HG02678 (cell line): Measurements from ENCODE around the gene XRN2.

Source experiments
- ATAC-seq: cut with Tn5 transposase; IDR thresholded peaks from one replicate; pipeline ENCODE4 v1.9.1; 2021; ENCODE audit warnings: mild to moderate bottlenecking, moderate library complexity; ENCODE audit not compliant: unreplicated experiment

The XRN2 gene

GRCh38 chr20:21384308-21384892 is 81.3 kb downstream of the XRN2 start:
- ATAC-seq, result no peak

- ATAC-seq, result no peak
Observed at GRCh38 chr20:21386111-21386510, 83.0 kb downstream of the XRN2 start.

- ATAC-seq, result no peak
Observed at GRCh38 chr20:21387528-21387927, 84.4 kb downstream of the XRN2 start.

- ATAC-seq, result no peak
Observed at GRCh38 chr20:21388566-21388965, 85.4 kb downstream of the XRN2 start.

GRCh38 chr20:21389368-21389767 is 86.2 kb downstream of the XRN2 start:
- no peak for ATAC-seq

GRCh38 chr20:21390768-21391167 is 87.6 kb downstream of the XRN2 start:
- ATAC-seq, result no peak

GRCh38 chr20:21391185-21391971 is 88.2 kb downstream of the XRN2 start:
- no peak for ATAC-seq

GRCh38 chr20:21391972-21392352 is 88.8 kb downstream of the XRN2 start:
- no peak for ATAC-seq

- no peak for ATAC-seq
Observed at GRCh38 chr20:21393166-21393565, 90.0 kb downstream of the XRN2 start.

GRCh38 chr20:21393816-21394519 is 90.8 kb downstream of the XRN2 start:
- ATAC-seq, result no peak

- no peak for ATAC-seq
Observed at GRCh38 chr20:21394551-21394950, 91.4 kb downstream of the XRN2 start.

GRCh38 chr20:21395051-21395665 is 92.0 kb downstream of the XRN2 start:
- ATAC-seq, result no peak

- ATAC-seq, result no peak
Observed at GRCh38 chr20:21395666-21396598, 92.8 kb downstream of the XRN2 start.

- ATAC-seq, result no peak
Observed at GRCh38 chr20:21396599-21397340, 93.6 kb downstream of the XRN2 start.

- ATAC-seq, result no peak
Observed at GRCh38 chr20:21397341-21398108, 94.4 kb downstream of the XRN2 start, which contains the start of gene NKX2-4. TSS of gene NKX2-4 (minus strand) at chr20:21397526. CDS start at chr20:21397399, 127 bp downstream.

GRCh38 chr20:21398109-21399004 is 95.2 kb downstream of the XRN2 start:
- ATAC-seq, result no peak

- no peak for ATAC-seq
Observed at GRCh38 chr20:21399005-21399475, 95.9 kb downstream of the XRN2 start.

- no peak for ATAC-seq
Observed at GRCh38 chr20:21411725-21412124, 108.6 kb downstream of the XRN2 start.
